ENCODE measurements around the gene TMEM236. TPM values are rescaled to one million over a fixed set of nuclear protein-coding genes. Genes with fewer than 3 reads are reported as not detected.

Gene TMEM236
- total RNA-seq: 1 to 10 TPM in 1 of 4 donors, under 1 TPM in 3; 0.16 to 1.6 (median 0.63) TPM

- Histone ChIP-seq H3K36me3 (no peaks in the 10 kb centered on the region), H3K27ac (no peak within 1 kb of the TSS), H3K4me3 (no peak within 1 kb of the TSS), H3K27me3 (no peaks in the 10 kb centered on the region), H3K9me3 (no peaks in the 10 kb centered on the region), H3K4me1 (no peaks in the 10 kb centered on the region)
- WGBS, 2 donors (ENCODE audit: low coverage in 1 of 2): 71 to 86% methylated on average over 5 to 9 of the region's 9 CpGs
- ATAC-seq: no peak
- TF ChIP-seq POLR2A (IDR thresholded peaks at IDR 0.05): no peak
- TF ChIP-seq EP300 (IDR thresholded peaks at IDR 0.05): no peak
- no peak for TF ChIP-seq CTCF (IDR thresholded peaks at IDR 0.05)
- no peak for TF ChIP-seq POLR2AphosphoS5 (IDR thresholded peaks at IDR 0.05)
Measured at GRCh38 chr10:17751781-17752445, at the start of gene TMEM236. Gene TMEM236, plus strand, starts transcription at chr10:17752201. Its CDS starts 95 bp downstream, at chr10:17752296.

GRCh38 chr10:17703706-17704105 is 48.3 kb upstream of the TMEM236 start:
- peaks cover 0 to 75% of the 10 kb centered on the region in 2 donors for H3K36me3 ChIP-seq
- H3K4me1 ChIP-seq: no peaks in the 10 kb centered on the region
- no peak overlapping the region for H3K27ac ChIP-seq
- no peak for ATAC-seq
- no peak for TF ChIP-seq EP300 (IDR thresholded peaks at IDR 0.05)
- TF ChIP-seq CTCF (IDR thresholded peaks at IDR 0.05): no peak
- no peak for TF ChIP-seq POLR2AphosphoS5 (IDR thresholded peaks at IDR 0.05)
- TF ChIP-seq POLR2A (IDR thresholded peaks at IDR 0.05): no peak
- 97 to 100% methylated on average over 3 of the region's 3 CpGs for WGBS, 2 donors (ENCODE audit: low coverage in 1 of 2)
- no peaks in the 10 kb centered on the region for H3K9me3 ChIP-seq
- no peak overlapping the region for H3K4me3 ChIP-seq
- no peaks in the 10 kb centered on the region for H3K27me3 ChIP-seq

- Histone ChIP-seq H3K27ac (no peak overlapping the region), H3K36me3 (peaks cover 0 to 97% of the 10 kb centered on the region in 2 donors), H3K9me3 (no peaks in the 10 kb centered on the region), H3K4me1 (no peaks in the 10 kb centered on the region), H3K27me3 (no peaks in the 10 kb centered on the region), H3K4me3 (no peak overlapping the region)
- no peak for ATAC-seq
- TF ChIP-seq EP300 (IDR thresholded peaks at IDR 0.05): no peak
- no peak for TF ChIP-seq CTCF (IDR thresholded peaks at IDR 0.05)
- TF ChIP-seq POLR2AphosphoS5 (IDR thresholded peaks at IDR 0.05): no peak
- no peak for TF ChIP-seq POLR2A (IDR thresholded peaks at IDR 0.05)
- 88 to 100% methylated on average over 5 to 10 of the region's 10 CpGs for WGBS, 2 donors (ENCODE audit: low coverage in 1 of 2)
Measured at GRCh38 chr10:17708821-17709220, 43.2 kb upstream of the TMEM236 start.

GRCh38 chr10:17709492-17709891 is 42.5 kb upstream of the TMEM236 start:
- no peaks in the 10 kb centered on the region for H3K9me3 ChIP-seq
- H3K36me3 ChIP-seq: peaks cover 0 to 97% of the 10 kb centered on the region in 2 donors
- H3K4me1 ChIP-seq: no peaks in the 10 kb centered on the region
- no peak for ATAC-seq
- no peak overlapping the region for H3K27ac ChIP-seq
- TF ChIP-seq EP300 (IDR thresholded peaks at IDR 0.05) (no peak), CTCF (IDR thresholded peaks at IDR 0.05) (no peak), POLR2AphosphoS5 (IDR thresholded peaks at IDR 0.05) (no peak), POLR2A (IDR thresholded peaks at IDR 0.05) (no peak)
- H3K27me3 ChIP-seq: no peaks in the 10 kb centered on the region
- H3K4me3 ChIP-seq: no peak overlapping the region
- WGBS, 2 donors (ENCODE audit: low coverage in 1 of 2): 67 to 89% methylated on average over 4 to 5 of the region's 5 CpGs

- Histone ChIP-seq H3K4me1 (no peaks in the 10 kb centered on the region), H3K27ac (no peak overlapping the region), H3K36me3 (peaks cover 0 to 97% of the 10 kb centered on the region in 2 donors), H3K27me3 (no peaks in the 10 kb centered on the region), H3K9me3 (no peaks in the 10 kb centered on the region), H3K4me3 (no peak overlapping the region)
- ATAC-seq: no peak
- no peak for TF ChIP-seq POLR2A (IDR thresholded peaks at IDR 0.05)
- no peak for TF ChIP-seq CTCF (IDR thresholded peaks at IDR 0.05)
- no peak for TF ChIP-seq POLR2AphosphoS5 (IDR thresholded peaks at IDR 0.05)
- no peak for TF ChIP-seq EP300 (IDR thresholded peaks at IDR 0.05)
- 49 to 79% methylated on average over 3 to 4 of the region's 4 CpGs for WGBS, 2 donors (ENCODE audit: low coverage in 1 of 2)
Measured at GRCh38 chr10:17710181-17710580, 41.8 kb upstream of the TMEM236 start.

Measured in gastroesophageal sphincter (tissue), 4 donors.